ENCODE results near the gene PDLIM1. TPM values are rescaled to one million over a fixed set of nuclear protein-coding genes. Genes with fewer than 3 reads are reported as not detected.
A peak's percentile ranks its signal among the peaks of the same experiment; 100 is the strongest.

The PDLIM1 gene
- total and polyA plus RNA-seq, 2 donors from 2014 or later, result 72.9 to 148 TPM

- H3K9ac ChIP-seq (ENCODE audit: low read length in 3 of 3), result no peak overlapping the region
- no peaks in the 10 kb centered on the region for H3K9me3 ChIP-seq (ENCODE audit: control insufficient read depth in 2 of 3, insufficient read depth in 1 of 3, low read length in 3 of 3)
- FAIRE-seq, result no peak
- H3K27me3 ChIP-seq (ENCODE audit: control insufficient read depth, insufficient read depth, low read length), result no peaks in the 10 kb centered on the region
- no peaks in the 10 kb centered on the region for H3K36me3 ChIP-seq (ENCODE audit: control insufficient read depth in 2 of 3, insufficient read depth in 3 of 3, low read length in 3 of 3)
- TF ChIP-seq CTCF (IDR thresholded peaks at IDR 0.05; ENCODE audit: borderline replicate concordance, extremely low read depth, insufficient read depth), result no peak
- no peak for DNase-seq
- no peak overlapping the region for H3K4me3 ChIP-seq (ENCODE audit: low read length in 3 of 3)
- peak overlapping the region in 1 of 2 donors; percentile 23 for H3K27ac ChIP-seq (ENCODE audit: low read depth in 2 of 2, low read length in 2 of 2)
- intact Hi-C loops (cut with DNase I), result no loop called here
- H3K4me1 ChIP-seq (ENCODE audit: control insufficient read depth in 2 of 3, insufficient read depth in 2 of 3, low read depth in 1 of 3, low read length in 3 of 3), result peaks cover 0 to 13% (median 11%) of the 10 kb centered on the region in 3 donors
These were observed 12.5 kb downstream of the PDLIM1 start for GRCh38 chr10:95278061-95278988.

GRCh38 chr10:95277614-95278013 lies 13.2 kb downstream of the PDLIM1 start:
- Histone ChIP-seq H3K27ac (ENCODE audit: low read depth in 2 of 2, low read length in 2 of 2) (no peak overlapping the region), H3K27me3 (ENCODE audit: control insufficient read depth, insufficient read depth, low read length) (no peaks in the 10 kb centered on the region), H3K4me1 (ENCODE audit: control insufficient read depth in 2 of 3, insufficient read depth in 2 of 3, low read depth in 1 of 3, low read length in 3 of 3) (peaks cover 0 to 14% (median 13%) of the 10 kb centered on the region in 3 donors), H3K9me3 (ENCODE audit: control insufficient read depth in 2 of 3, insufficient read depth in 1 of 3, low read length in 3 of 3) (no peaks in the 10 kb centered on the region), H3K9ac (ENCODE audit: low read length in 3 of 3) (no peak overlapping the region), H3K36me3 (ENCODE audit: control insufficient read depth in 2 of 3, insufficient read depth in 3 of 3, low read length in 3 of 3) (no peaks in the 10 kb centered on the region), H3K4me3 (ENCODE audit: low read length in 3 of 3) (no peak overlapping the region)
- DNase-seq (no peak), FAIRE-seq (no peak)
- TF ChIP-seq CTCF (IDR thresholded peaks at IDR 0.05; ENCODE audit: borderline replicate concordance, extremely low read depth, insufficient read depth), result no peak
- intact Hi-C loops (cut with DNase I), result no loop called here

- H3K4me1 ChIP-seq (ENCODE audit: control insufficient read depth in 2 of 3, insufficient read depth in 2 of 3, low read depth in 1 of 3, low read length in 3 of 3), result peaks cover 0 to 14% (median 12%) of the 10 kb centered on the region in 3 donors
- no peak overlapping the region for H3K27ac ChIP-seq (ENCODE audit: low read depth in 2 of 2, low read length in 2 of 2)
- FAIRE-seq (no peak), DNase-seq (no peak)
- intact Hi-C loops (cut with DNase I), result no loop called here
- H3K27me3 ChIP-seq (ENCODE audit: control insufficient read depth, insufficient read depth, low read length), result no peaks in the 10 kb centered on the region
- H3K4me3 ChIP-seq (ENCODE audit: low read length in 3 of 3), result no peak overlapping the region
- H3K9me3 ChIP-seq (ENCODE audit: control insufficient read depth in 2 of 3, insufficient read depth in 1 of 3, low read length in 3 of 3), result no peaks in the 10 kb centered on the region
- no peak for TF ChIP-seq CTCF (IDR thresholded peaks at IDR 0.05; ENCODE audit: borderline replicate concordance, extremely low read depth, insufficient read depth)
- H3K9ac ChIP-seq (ENCODE audit: low read length in 3 of 3), result no peak overlapping the region
- H3K36me3 ChIP-seq (ENCODE audit: control insufficient read depth in 2 of 3, insufficient read depth in 3 of 3, low read length in 3 of 3), result no peaks in the 10 kb centered on the region
These were observed 13.6 kb downstream of the PDLIM1 start for GRCh38 chr10:95277201-95277570.

Data from kidney (tissue), 14 donors.